Stimulated activated CD4-positive, alpha-beta T cell treated with anti-CD3 and anti-CD28 coated beads, Interleukin-4, amount 100 ng/mL, for 24 hours (primary cell): ENCODE results near the gene TTC9.

ENCODE experiments used
- DNase-seq: peaks from one replicate; pipeline ENCODE4 v3.0.0-alpha.2; 2020

The TTC9 gene

DNA sequence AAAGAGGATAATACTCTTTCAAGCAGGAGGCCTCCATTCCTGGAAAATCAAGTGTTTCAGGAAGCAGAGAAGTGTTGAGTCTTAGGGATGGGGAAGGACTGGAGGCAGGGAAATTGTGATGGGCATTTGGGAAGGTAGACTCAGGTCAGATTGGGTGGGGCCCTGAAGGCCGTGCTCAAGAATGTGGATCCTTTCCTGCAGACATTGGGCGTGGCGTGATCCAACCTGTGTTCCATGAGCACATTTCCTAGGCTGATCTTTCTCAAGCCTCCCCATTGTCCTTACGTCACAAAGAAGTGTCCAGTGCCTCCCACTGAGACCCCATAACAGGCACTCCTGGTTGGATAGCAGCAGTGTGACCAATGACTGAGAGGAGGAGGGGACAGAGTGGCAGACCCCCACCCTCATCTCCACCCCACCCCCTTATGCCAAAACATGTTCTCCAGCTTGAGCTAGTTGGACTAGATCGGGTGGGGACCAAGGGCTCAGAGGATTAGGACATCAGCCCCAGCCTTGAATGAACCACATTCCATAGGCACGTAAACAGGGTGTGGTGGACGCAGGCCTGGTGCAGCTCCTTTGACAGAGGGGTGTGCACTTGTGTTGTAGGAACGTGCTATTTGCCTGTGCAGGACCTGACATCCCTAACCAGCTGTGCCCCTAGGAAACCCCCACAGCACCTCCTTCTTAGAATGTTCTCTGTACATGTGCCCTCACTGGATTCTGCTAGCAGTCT lies 76.8 kb downstream of the TTC9 start:
- DNase-seq: no peak

DNA sequence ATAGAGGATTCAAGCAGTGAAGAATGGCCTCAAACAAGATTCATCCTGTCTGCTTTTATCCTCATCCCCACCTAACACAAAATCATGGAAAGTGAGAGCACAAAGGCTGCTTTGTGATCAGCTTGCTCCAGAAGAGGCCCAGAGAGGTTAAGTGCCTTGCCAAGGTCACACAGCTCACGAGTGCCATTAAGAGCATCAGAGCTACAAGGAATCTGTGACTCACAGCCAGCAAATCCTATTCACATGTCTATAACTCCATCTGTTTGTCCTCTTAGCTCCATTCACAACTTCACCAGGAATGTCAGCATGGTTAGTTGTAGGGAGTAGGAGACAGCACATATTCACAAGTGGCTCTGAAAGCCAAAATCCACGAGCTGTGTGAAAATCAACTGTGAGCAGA lies 79.8 kb downstream of the TTC9 start:
- DNase-seq: no peak

DNA sequence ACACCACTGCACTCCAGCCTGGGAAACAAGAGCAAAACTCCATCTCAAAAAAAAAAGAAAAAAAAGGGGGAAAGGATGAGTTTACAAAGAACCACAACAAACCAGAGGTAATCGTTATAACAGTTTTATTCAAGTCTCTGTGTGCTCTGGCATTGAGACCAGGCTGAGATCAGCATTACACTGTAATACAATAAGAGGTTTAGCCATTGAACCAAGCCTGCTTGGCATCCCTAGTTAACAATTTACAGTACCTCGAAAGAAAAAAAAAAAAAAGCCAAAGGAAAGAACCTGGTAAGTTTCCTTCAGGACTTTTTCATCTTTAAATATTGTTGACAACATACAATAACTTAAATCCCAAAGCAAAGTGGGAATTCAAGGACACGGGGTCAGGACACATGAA lies 80.7 kb downstream of the TTC9 start:
- no peak for DNase-seq

DNA sequence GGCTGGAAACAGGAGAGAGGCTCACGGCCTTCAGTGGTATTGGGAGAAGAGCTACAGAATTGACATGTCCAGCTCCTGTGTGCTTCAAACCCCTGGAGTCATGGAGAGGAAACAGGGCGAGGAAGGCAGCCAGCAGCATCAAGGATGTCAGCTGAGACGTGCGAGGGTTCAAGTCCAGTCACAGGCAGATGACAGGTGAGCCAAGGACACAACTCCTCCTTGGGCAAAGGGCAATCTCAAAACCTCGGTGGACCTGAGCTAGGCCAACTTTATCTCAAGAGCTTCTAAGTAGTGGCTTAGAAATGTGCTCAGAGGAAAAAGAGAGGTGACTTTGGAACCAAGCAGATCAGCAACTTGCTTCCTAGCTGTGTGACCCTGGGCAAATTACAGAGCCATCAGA lies 81.6 kb downstream of the TTC9 start:
- no peak for DNase-seq

DNA sequence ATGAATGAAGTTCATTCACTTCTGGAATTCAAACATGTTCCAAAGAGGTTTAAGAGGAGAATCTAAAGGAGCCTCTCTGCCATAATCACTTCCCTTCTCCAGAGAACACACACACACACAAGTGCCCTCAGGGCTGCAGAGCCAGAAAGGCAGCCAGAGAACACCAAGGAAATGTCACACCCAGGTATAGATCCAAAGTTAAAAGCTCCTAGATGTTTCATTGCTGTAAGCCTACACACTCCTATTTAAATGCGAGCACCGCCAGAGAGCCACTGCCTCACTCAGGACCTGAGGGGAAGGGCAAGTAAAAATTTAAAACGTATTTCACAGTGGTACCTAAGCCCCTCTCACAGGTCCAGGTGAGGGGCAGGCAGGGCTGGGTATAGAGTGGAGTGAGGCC lies 82.4 kb downstream of the TTC9 start:
- DNase-seq: no peak

DNA sequence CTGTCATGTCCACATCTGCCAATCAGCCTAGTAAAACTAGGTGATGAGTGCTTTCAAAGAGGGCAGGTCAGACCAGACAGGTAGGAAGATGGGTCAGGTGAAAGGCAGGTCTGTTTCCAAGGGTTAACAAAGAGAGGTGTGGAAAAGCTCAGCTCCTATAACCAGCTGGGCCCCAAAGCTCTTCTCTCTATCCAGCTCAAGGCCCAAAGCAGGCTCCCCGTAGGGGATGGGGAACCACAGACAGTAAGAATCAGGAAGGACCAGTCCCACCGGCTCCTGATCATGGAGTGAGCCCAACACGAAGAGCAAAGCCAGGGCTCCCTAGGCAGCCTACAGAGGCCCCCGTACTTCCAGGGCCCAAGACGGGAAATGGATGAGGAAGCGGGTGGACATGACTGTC lies 83.2 kb downstream of the TTC9 start:
- DNase-seq: no peak
